Right lobe of liver (tissue), 6 donors: ENCODE results near the gene OR1K1. TPM values are rescaled to one million over a fixed set of nuclear protein-coding genes. Genes with fewer than 3 reads are reported as not detected.
A peak's percentile ranks its signal among the peaks of the same experiment; 100 is the strongest.

Source experiments
- ATAC-seq, 4 donors: fragments of 200-7000 bp; cut with Tn5 transposase; one replicate each; pipeline ENCODE4 v1.9.1; 2020; ENCODE audit warnings: mild to moderate bottlenecking in 4 of 4, moderate library complexity in 4 of 4
- DNase-seq, 3 donors: peaks; one replicate each; pipeline ENCODE4 v3.0.0-alpha.2; 2020
- H3K27ac ChIP-seq, 3 donors: fragments of 200-600 bp; one replicate each; pipeline ENCODE4 v1.8.0; 2022
- H3K27me3 ChIP-seq, 2 donors: fragments of 200-600 bp; one replicate each; pipeline ENCODE4 v1.8.0; 2022
- H3K36me3 ChIP-seq, 4 donors: fragments of 200-600 bp; sonication (generic) in 1 of 4; one replicate each; pipeline versions ENCODE4 v1.5.1 to v1.8.0; 2017 to 2022; ENCODE audit warnings: control low read depth in 1 of 4
- H3K4me1 ChIP-seq, 4 donors: fragments of 200-600 bp; sonication (generic) in 1 of 4; one replicate each; pipeline versions ENCODE4 v1.5.1 to v1.8.0; 2017 to 2022; ENCODE audit warnings: control low read depth in 1 of 4
- H3K4me3 ChIP-seq, 3 donors: fragments of 200-600 bp; one replicate each; pipeline ENCODE4 v1.8.0; 2022
- H3K9me3 ChIP-seq, 4 donors: fragments of 200-600 bp; sonication (generic) in 1 of 4; one replicate each; pipeline versions ENCODE4 v1.5.1 to v1.8.0; 2017 to 2022; ENCODE audit warnings: control low read depth in 1 of 4
- POLR2A ChIP-seq: fragments of 450-650 bp; IDR thresholded peaks from one replicate; pipeline ENCODE4 v1.6.1; 2017; ENCODE audit warnings: antibody characterized with exemption, mild to moderate bottlenecking
- WGBS: methylation state at CpG from one replicate; pipeline ENCODE4 v1.1.6; 2018; ENCODE audit warnings: low coverage, low lambda C conversion rate; ENCODE audit not compliant: insufficient coverage; ENCODE audit errors: missing lambda C conversion rate; 5-methylcytosine and 5-hydroxymethylcytosine counted together
- intact Hi-C, 2 donors: fragments of 100-400 bp; cut with DNase I; formaldehyde crosslinking; loops; one replicate each; pipeline versions ENCODE4 v1.11.2 to v1.14.1; 2022
- total RNA-seq, 6 experiments: library from RNA; depleted of rRNA in 2 of 6; stranded (reverse); fragments of >200 nt in 2 of 6; fragmentation: NEBNext Ultra II Directional in 3 of 6; extraction: Animal tissue kit (Norgen Biotek cat#: 25700) in 3 of 6; gene quantifications; one replicate each; pipeline versions ENCODE4 v1.1.0 to v1.2.4, GENCODE V29; 2016 to 2023
- TF ChIP-seq, protein P1 (sequence below), 4 donors: fragments of 200-600 bp in 3 of 4; fragments of 450-650 bp in 1 of 4; IDR thresholded peaks; one replicate each; pipeline versions ENCODE4 v1.5.1 to v1.8.0; 2016 to 2022; ENCODE audit warnings: antibody characterized with exemption in 4 of 4, mild to moderate bottlenecking in 2 of 4
- donor health status: DM: no; HTN: yes; CAD: no.
- donor health status: DM: no; HTN: no; CAD: no.
- donor health status: DM: no; HTN: no; CAD: no.
- donor health status: DM: no; HTN: yes; CAD: no.
- donor health status: DM: no; HTN: yes; CAD: no.

The OR1K1 gene
- total RNA-seq, 6 experiments from 2014 or later, result not detected

DNA sequence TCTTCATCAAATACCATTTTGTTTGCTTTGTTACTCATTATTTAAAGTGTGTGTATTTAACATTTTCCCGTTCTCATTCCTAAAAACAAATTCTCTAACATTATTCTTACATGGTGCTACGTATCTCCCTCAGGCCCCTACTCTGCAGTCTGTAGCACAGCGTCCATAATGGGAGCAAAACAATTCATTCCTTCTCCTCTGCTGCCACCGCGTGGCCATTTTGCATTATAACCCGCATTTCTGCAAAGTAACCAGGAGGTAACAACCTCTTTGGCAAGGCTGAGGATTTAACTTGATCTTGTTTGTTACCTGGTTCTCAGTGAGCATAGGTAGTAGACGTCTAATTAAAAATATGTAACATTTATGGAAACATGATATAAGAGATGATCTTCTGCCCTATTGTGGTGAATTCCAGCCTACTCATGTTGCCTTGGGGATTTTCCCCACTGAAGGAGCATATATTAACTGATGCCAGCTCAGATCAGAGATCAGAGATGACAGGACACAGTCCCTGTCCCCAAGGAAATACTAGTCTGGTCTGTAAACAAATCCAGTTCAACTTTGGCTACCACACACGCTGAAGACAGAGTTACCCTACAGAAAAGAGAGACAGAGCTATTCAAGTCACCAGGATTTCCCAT, 10.5 kb downstream of the OR1K1 start:
- WGBS, result 2% methylated on average over 8 of the region's 8 CpGs
- H3K27me3 ChIP-seq, result no peaks in the 10 kb centered on the region
- H3K36me3 ChIP-seq, result no peaks in the 10 kb centered on the region
- no peak overlapping the region for H3K27ac ChIP-seq
- DNase-seq (peak; percentile 51 to 76 (median 67)), ATAC-seq (peak; percentile 97 to 99 (median 98))
- intact Hi-C loops, result loop anchor here in 1 of 2 donors (5.0 kb wide), 1 partner anchor 708 kb away; no protein-coding TSS in a partner anchor
- H3K4me1 ChIP-seq, result no peaks in the 10 kb centered on the region
- no peak overlapping the region for H3K4me3 ChIP-seq
- H3K9me3 ChIP-seq, result no peaks in the 10 kb centered on the region
- no peak for TF ChIP-seq POLR2A
- TF ChIP-seq, protein P1, sequence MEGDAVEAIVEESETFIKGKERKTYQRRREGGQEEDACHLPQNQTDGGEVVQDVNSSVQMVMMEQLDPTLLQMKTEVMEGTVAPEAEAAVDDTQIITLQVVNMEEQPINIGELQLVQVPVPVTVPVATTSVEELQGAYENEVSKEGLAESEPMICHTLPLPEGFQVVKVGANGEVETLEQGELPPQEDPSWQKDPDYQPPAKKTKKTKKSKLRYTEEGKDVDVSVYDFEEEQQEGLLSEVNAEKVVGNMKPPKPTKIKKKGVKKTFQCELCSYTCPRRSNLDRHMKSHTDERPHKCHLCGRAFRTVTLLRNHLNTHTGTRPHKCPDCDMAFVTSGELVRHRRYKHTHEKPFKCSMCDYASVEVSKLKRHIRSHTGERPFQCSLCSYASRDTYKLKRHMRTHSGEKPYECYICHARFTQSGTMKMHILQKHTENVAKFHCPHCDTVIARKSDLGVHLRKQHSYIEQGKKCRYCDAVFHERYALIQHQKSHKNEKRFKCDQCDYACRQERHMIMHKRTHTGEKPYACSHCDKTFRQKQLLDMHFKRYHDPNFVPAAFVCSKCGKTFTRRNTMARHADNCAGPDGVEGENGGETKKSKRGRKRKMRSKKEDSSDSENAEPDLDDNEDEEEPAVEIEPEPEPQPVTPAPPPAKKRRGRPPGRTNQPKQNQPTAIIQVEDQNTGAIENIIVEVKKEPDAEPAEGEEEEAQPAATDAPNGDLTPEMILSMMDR (IDR thresholded peaks at IDR 0.05), result peak; percentile 66 to 88 (median 78)

- 70% methylated on average over 3 of the region's 4 CpGs for WGBS
- H3K4me1 ChIP-seq, result peaks cover 0 to 3% (median 0%) of the 10 kb centered on the region in 4 donors
- H3K9me3 ChIP-seq, result no peaks in the 10 kb centered on the region
- TF ChIP-seq, protein P1 (IDR thresholded peaks at IDR 0.05), result no peak
- no peaks in the 10 kb centered on the region for H3K27me3 ChIP-seq
- intact Hi-C loops, result loop anchor here in 1 of 2 donors (5.0 kb wide), 1 partner anchor 710 kb away; no protein-coding TSS in a partner anchor
- no peak overlapping the region for H3K27ac ChIP-seq
- DNase-seq (no peak), ATAC-seq (no peak)
- H3K4me3 ChIP-seq, result no peak overlapping the region
- peaks cover 0 to 5% (median 2%) of the 10 kb centered on the region in 4 donors for H3K36me3 ChIP-seq
These were observed 12.8 kb downstream of the OR1K1 start for GRCh38 chr9:122812736-122813135.

- H3K4me1 ChIP-seq, result peaks cover 0 to 3% (median 0%) of the 10 kb centered on the region in 4 donors
- no peaks in the 10 kb centered on the region for H3K9me3 ChIP-seq
- ATAC-seq, result no peak
- peaks cover 0 to 8% (median 4%) of the 10 kb centered on the region in 4 donors for H3K36me3 ChIP-seq
- no peak overlapping the region for H3K4me3 ChIP-seq
- DNase-seq, result no peak
- no peaks in the 10 kb centered on the region for H3K27me3 ChIP-seq
- no peak overlapping the region for H3K27ac ChIP-seq
- intact Hi-C loops, result loop anchor here in 1 of 2 donors (5.0 kb wide), 1 partner anchor 712 kb away; no protein-coding TSS in a partner anchor
- TF ChIP-seq POLR2A, result no peak
- TF ChIP-seq, protein P1 (IDR thresholded peaks at IDR 0.05), result no peak
- 68% methylated on average over 6 of the region's 6 CpGs for WGBS
These were observed 14.6 kb downstream of the OR1K1 start for GRCh38 chr9:122814545-122814944.

DNA sequence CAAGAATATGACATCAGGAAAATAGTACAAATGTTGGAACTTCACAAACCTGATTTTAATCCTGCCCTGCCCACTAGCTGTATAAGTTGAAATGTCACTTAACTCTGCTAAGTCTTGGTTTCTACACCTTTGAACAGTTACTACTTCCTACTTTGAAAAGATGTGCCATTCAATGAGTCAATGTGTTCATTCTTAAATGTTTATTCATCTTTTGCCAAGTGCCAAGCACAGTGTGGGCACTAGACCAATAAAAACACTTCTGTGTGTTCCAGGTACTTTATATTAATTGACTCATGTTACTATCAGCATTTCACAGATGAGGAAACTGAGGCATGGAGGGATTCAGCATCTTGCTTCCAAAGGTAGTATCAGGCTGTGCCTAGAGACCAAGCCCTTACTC, 15.6 kb downstream of the OR1K1 start:
- no peak for TF ChIP-seq POLR2A
- TF ChIP-seq, protein P1 (IDR thresholded peaks at IDR 0.05), result no peak
- Histone ChIP-seq H3K27me3 (no peaks in the 10 kb centered on the region), H3K4me1 (peaks cover 0 to 3% (median 0%) of the 10 kb centered on the region in 4 donors), H3K27ac (no peak overlapping the region), H3K36me3 (peaks cover 0 to 18% (median 4%) of the 10 kb centered on the region in 4 donors), H3K9me3 (no peaks in the 10 kb centered on the region), H3K4me3 (no peak overlapping the region)
- DNase-seq, result no peak
- ATAC-seq, result peak in 1 of 4 donors; percentile 34
- intact Hi-C loops, result no loop called here
